Adrenal gland (tissue), 12 donors: Measurements from ENCODE around the gene ARHGEF40. TPM values are rescaled to one million over a fixed set of nuclear protein-coding genes. Genes with fewer than 3 reads are reported as not detected.

Experiments
- DNase-seq, 7 donors: peaks; one replicate each; pipeline ENCODE4 v3.0.0-alpha.2; 2019 to 2020
- H3K27ac ChIP-seq, 5 donors: fragments of 200-600 bp; sonication (generic) in 4 of 5; 1 replicate in 3 of 5; 2 replicates in 2 of 5; pipeline versions ENCODE4 v1.5.1 to v1.8.0; 2016 to 2020; ENCODE audit warnings: mild to moderate bottlenecking in 1 of 5
- H3K27me3 ChIP-seq: fragments of 200-600 bp; 2 replicates; pipeline ENCODE4 v1.8.0; 2021
- H3K36me3 ChIP-seq, 2 donors: fragments of 200-600 bp; replicated peaks in 1 of 2; 1 replicate in 1 of 2; 2 replicates in 1 of 2; pipeline versions ENCODE4 v1.5.1 to v1.8.0; 2018 to 2022
- H3K4me1 ChIP-seq, 2 donors: fragments of 200-600 bp; replicated peaks in 1 of 2; 1 replicate in 1 of 2; 2 replicates in 1 of 2; pipeline versions ENCODE4 v1.5.1 to v1.8.0; 2018 to 2021
- H3K4me3 ChIP-seq, 4 donors: fragments of 200-600 bp; sonication (generic) in 3 of 4; one replicate each; pipeline ENCODE4 v1.5.1; 2016 to 2018
- H3K9me3 ChIP-seq, 3 donors: fragments of 200-600 bp; sonication (generic) in 1 of 3; replicated peaks in 1 of 3; 1 replicate in 2 of 3; 2 replicates in 1 of 3; pipeline versions ENCODE4 v1.5.1 to v1.8.0; 2016 to 2021
- POLR2A ChIP-seq, 2 donors: fragments of 450-650 bp; IDR thresholded peaks; one replicate each; pipeline ENCODE4 v1.6.1; 2017; ENCODE audit warnings: antibody characterized with exemption in 2 of 2, mild to moderate bottlenecking in 2 of 2, moderate library complexity in 1 of 2
- WGBS, 4 donors: extraction: QIAGEN DNeasy Blood & Tissue Kit in 2 of 4; methylation state at CpG; one replicate each; pipeline versions ENCODE4 v1.1.5 to v1.1.7; 2013 to 2017; 5-methylcytosine and 5-hydroxymethylcytosine counted together
- intact Hi-C, 2 donors: fragments of 100-400 bp; cut with DNase I; formaldehyde crosslinking; loops; one replicate each; pipeline versions ENCODE4 v1.14.1 to v1.15.0; 2022 to 2023
- polyA plus RNA-seq, 3 donors: library from polyadenylated mRNA; stranded (reverse); fragments of 200-250 nt in 2 of 3; fragments of 350-450 nt in 1 of 3; fragmentation: Illumina TruSeq in 1 of 3; extraction: RNeasy Lipid Tissue Mini Kit (QIAGEN cat#74804) in 1 of 3; gene quantifications; one replicate each; pipeline ENCODE4 v1.2.3, GENCODE V29; 2013 to 2014
- total RNA-seq, 9 donors: library from RNA; depleted of rRNA in 4 of 9; stranded (reverse); fragments of >200 nt in 4 of 9; fragments of 120-200 nt in 1 of 9; fragmentation: NEBNext Ultra II Directional in 1 of 9; extraction: Animal tissue kit (Norgen Biotek cat#: 25700) in 1 of 9; gene quantifications; one replicate each; pipeline versions ENCODE4 v1.1.0 to v1.2.4, GENCODE V29; 2013 to 2023
- TF ChIP-seq, protein P1 (sequence below), 6 experiments: fragments of 450-650 bp in 4 of 6; fragments of 200-600 bp in 2 of 6; sonication (generic) in 1 of 6; IDR thresholded peaks; 1 replicate in 5 of 6; 2 replicates in 1 of 6; pipeline versions ENCODE4 v1.5.1 to v1.8.0; 2016 to 2021; ENCODE audit warnings: antibody characterized with exemption in 6 of 6, mild to moderate bottlenecking in 2 of 6, moderate library complexity in 1 of 6
- donor health status: healthy with polysubstance abuse.
- donor health status: Bipolar disorder and iron deficiency.
- donor health status: DM: yes; HTN: yes; CAD: no.
- donor health status: DM: no; HTN: no; CAD: no.
- donor health status: DM: no; HTN: no; CAD: no.
- donor health status: DM: yes; HTN: yes; CAD: no.

The ARHGEF40 gene
- total and polyA plus RNA-seq, 12 donors = 48.7 to 258 (median 134) TPM

DNA sequence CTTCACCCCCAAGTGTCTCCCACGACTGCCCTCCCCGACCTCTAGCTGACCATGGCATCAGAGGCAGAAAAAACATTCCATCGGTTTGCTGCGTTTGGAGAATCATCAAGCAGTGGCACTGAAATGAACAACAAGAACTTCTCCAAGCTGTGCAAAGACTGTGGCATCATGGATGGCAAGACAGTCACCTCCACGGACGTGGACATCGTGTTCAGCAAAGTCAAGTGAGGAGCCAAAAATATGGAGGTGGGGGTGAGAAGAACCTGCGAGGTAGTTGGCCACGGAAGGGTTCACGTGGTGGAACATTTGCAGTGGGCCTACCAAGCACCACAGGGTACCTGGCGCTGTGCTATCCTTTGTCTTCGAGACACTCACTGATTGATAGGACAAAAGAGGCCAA, 39.6 kb upstream of the ARHGEF40 start:
- peaks cover 13 to 15% of the 10 kb centered on the region in 2 donors for H3K4me1 ChIP-seq
- H3K27ac ChIP-seq = no peak overlapping the region
- TF ChIP-seq POLR2A (IDR thresholded peaks at IDR 0.05) = no peak
- TF ChIP-seq, protein P1, sequence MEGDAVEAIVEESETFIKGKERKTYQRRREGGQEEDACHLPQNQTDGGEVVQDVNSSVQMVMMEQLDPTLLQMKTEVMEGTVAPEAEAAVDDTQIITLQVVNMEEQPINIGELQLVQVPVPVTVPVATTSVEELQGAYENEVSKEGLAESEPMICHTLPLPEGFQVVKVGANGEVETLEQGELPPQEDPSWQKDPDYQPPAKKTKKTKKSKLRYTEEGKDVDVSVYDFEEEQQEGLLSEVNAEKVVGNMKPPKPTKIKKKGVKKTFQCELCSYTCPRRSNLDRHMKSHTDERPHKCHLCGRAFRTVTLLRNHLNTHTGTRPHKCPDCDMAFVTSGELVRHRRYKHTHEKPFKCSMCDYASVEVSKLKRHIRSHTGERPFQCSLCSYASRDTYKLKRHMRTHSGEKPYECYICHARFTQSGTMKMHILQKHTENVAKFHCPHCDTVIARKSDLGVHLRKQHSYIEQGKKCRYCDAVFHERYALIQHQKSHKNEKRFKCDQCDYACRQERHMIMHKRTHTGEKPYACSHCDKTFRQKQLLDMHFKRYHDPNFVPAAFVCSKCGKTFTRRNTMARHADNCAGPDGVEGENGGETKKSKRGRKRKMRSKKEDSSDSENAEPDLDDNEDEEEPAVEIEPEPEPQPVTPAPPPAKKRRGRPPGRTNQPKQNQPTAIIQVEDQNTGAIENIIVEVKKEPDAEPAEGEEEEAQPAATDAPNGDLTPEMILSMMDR (IDR thresholded peaks at IDR 0.05) = no peak
- H3K36me3 ChIP-seq = no peaks in the 10 kb centered on the region
- 88 to 96% (median 90%) methylated on average over 12 of the region's 12 CpGs for whole genome bisulfite sequencing, 4 donors
- H3K4me3 ChIP-seq = no peak overlapping the region
- H3K9me3 ChIP-seq = no peaks in the 10 kb centered on the region
- intact Hi-C loops = no loop called here
- H3K27me3 ChIP-seq = no peaks in the 10 kb centered on the region
- peak in 2 of 7 donors; percentile 9 to 13 for DNase-seq

DNA sequence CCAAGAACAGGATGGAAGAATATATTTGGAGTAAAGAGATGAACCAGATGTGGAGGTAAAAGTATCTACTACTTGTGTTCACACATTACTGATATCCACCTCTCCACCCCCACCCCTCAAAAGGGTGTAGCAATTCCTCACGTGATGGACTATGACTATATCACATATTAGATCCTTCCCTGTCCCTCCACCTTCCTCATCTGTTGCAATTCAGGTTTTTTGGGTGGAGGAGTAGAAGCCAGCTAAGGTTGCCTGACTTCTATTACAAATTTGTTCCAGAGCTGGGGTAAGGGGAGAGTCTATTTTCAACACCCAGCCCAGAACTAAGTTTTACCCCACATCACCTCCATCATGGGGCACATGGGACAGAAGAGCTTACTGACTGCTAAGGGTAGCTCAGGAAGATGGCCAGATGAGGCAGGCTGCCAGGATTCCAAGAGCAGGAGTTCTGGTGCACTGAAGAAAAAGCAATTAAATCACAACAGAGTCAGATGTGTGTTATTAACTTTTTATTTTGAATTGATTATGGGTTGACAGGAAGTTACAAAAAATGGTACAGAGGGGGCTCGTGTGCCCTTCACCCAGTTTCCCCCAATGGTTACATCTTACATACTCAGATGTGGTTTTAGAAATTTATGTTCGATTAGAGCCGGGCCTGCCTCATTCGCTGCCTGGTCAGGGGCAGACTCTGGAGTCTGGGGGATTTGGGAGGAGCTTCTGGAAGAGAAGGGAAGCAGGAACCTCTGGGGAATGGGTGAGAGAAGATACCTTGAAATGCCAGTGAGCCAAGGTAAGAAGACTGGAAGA, 37.6 kb upstream of the ARHGEF40 start:
- Histone ChIP-seq H3K9me3 (no peaks in the 10 kb centered on the region), H3K27me3 (no peaks in the 10 kb centered on the region), H3K27ac (no peak overlapping the region), H3K4me3 (no peak overlapping the region), H3K36me3 (no peaks in the 10 kb centered on the region), H3K4me1 (peaks cover 0 to 4% of the 10 kb centered on the region in 2 donors)
- no peak for DNase-seq
- intact Hi-C loops = no loop called here
- 83 to 90% (median 86%) methylated on average over 5 of the region's 5 CpGs for WGBS, 4 donors
- TF ChIP-seq, protein P1 (IDR thresholded peaks at IDR 0.05) = no peak
- TF ChIP-seq POLR2A (IDR thresholded peaks at IDR 0.05) = no peak

DNA sequence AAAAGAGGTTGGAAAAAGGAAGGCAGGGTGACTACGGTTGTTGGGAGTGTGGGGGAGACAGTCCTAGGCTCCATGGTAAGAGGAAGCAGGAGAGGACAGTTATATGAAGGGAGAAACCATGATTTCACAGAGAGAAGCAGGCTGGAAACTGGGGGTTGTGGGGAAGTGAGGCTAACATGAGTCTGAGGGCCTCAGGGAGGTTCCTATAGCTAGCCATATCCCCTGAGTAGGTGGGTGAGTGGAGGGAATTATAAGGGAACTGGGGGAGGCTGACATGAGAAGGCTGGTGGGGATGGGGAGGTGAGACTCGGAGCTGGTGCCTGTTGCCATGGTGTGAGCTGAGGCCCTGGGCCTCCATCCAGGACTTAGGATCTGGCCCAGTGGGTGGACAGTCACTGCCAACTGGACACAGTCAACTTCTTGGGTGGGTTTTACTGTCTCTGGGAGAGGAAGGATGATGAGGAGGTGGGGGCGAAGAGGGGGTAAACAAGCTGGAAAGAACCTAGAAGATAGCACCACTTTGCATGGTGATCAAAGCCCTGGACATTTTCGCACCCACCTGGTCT, 36.9 kb upstream of the ARHGEF40 start:
- WGBS, 4 donors = 90 to 97% (median 96%) methylated on average over 4 of the region's 4 CpGs
- no peak for DNase-seq
- no peak overlapping the region for H3K4me3 ChIP-seq
- H3K27me3 ChIP-seq = no peaks in the 10 kb centered on the region
- intact Hi-C loops = no loop called here
- H3K36me3 ChIP-seq = no peaks in the 10 kb centered on the region
- peaks cover under 1 to 8% of the 10 kb centered on the region in 2 donors for H3K4me1 ChIP-seq
- TF ChIP-seq, protein P1 (IDR thresholded peaks at IDR 0.05) = no peak
- no peak for TF ChIP-seq POLR2A (IDR thresholded peaks at IDR 0.05)
- no peak overlapping the region for H3K27ac ChIP-seq
- H3K9me3 ChIP-seq = no peaks in the 10 kb centered on the region

DNA sequence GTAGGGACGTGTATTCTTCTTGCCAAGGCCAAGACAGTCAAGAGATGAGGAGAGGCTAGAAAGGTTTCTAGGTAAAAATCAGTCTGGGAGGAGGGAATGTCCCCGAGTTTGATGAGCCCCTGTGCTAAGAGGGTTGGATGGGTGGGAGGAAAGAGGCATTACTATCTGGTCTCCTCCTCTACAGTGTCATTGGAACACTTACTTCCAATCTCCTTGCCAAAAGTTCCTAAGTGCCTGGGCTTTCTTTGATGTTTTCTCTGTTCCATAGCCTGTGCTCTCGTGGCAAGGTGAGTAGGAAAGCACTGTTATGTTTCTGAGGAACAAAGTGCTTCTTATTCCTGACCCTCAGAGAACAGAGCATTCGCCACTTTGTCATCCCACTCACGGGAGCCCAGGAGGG, 35.4 kb upstream of the ARHGEF40 start, which contains the start of gene RNASE13:
RNASE13 (minus strand) TSS at position 101 of the 400 bp plus-strand sequence. CDS start 519 bp downstream, outside the sequence.
- 74 to 83% (median 77%) methylated on average over 5 of the region's 5 CpGs for WGBS, 4 donors
- H3K27ac ChIP-seq = no peak within 1 kb of the TSS
- no peak for DNase-seq
- H3K9me3 ChIP-seq = no peaks in the 10 kb centered on the region
- intact Hi-C loops = no loop called here
- no peak for TF ChIP-seq POLR2A (IDR thresholded peaks at IDR 0.05)
- TF ChIP-seq, protein P1 (IDR thresholded peaks at IDR 0.05) = no peak
- H3K4me3 ChIP-seq = no peak within 1 kb of the TSS
- H3K4me1 ChIP-seq = peaks cover 15 to 23% of the 10 kb centered on the region in 2 donors
- H3K27me3 ChIP-seq = no peaks in the 10 kb centered on the region
- H3K36me3 ChIP-seq = no peaks in the 10 kb centered on the region
